GM10266 (cell line): ENCODE data around the gene C2orf68.

Source experiments
- DNase-seq: peaks from one replicate; pipeline ENCODE4 v3.0.0; 2012; ENCODE audit errors: extremely low spot score
- CTCF ChIP-seq: IDR thresholded peaks from 2 replicates; pipeline ENCODE4 v1.5.1; 2012; ENCODE audit warnings: mild to moderate bottlenecking, low read depth; ENCODE audit not compliant: control insufficient read depth, insufficient read depth; ENCODE audit errors: missing control alignments

Gene C2orf68

DNA sequence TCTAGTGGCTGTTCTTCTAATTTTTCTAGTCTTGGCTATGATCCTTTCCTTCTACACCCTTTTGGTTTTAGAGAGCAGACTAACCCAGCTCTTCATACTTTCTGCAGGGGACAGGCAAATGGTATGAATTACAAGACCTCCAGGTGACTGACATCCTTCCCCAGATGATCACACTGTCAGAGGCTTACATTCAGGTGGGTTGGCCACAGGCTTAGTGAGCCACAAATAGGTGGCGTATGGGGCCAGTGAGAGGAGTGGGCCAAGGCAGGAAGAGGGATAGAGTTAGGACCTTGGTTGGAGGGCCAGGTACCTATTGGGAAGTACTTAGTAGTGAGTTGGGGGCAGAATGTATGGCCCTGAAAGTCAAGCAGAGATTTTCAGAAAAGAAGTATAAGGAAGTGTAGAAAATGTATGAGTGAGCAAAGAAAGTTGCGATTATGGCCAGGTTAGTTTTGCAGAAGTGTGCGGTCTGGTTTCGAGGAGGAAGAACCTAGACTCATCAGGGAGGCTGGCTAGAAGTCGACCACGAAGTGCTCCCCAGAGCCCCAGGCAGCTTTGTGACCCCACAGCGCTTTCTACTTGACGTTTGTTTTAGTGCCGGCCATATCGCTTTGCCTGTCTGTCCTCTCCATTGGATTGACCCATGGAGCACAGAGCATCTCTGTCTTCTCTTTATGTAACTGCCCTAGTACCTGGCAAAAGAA, 36.1 kb upstream of the C2orf68 start:
- TF ChIP-seq CTCF, result no peak
- DNase-seq, result no peak

DNA sequence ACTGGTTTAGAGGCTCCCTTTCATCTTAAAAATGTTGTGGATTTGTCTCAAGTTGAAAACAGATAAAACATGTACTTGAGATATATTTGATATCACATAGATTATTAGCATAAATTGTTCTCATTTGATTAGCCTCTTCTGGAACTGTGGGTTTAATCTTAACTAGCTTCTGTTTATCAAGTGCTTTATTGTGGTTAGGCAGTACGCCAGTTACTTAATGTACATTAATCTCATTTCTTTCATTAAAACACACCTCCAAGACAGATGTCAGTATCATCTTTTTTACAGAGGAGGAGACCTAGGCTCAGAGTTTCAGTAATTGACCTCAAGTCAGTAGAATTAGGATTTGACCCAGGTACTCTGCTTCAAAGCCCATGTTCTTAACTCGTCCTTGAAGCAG, 34.3 kb upstream of the C2orf68 start:
- DNase-seq, result no peak
- TF ChIP-seq CTCF, result no peak

DNA sequence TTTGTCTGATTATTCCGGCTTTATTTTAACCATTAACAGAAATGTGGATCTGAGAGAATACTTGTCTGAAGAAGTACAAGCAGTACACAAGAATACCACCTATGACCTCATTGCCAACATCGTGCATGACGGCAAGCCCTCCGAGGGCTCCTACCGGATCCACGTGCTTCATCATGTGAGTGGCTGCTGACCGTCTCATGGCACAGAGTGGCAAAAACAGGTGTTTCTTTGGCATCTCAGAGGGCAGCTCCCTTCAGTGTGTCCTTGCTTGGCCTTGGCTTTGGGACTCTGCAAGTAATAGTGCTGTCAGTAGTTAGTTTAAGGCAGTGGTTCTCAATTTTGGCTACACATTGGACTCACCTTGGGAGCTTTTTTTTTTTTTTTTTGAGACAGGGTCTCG, 33.0 kb upstream of the C2orf68 start:
- TF ChIP-seq CTCF, result no peak
- DNase-seq, result no peak

DNA sequence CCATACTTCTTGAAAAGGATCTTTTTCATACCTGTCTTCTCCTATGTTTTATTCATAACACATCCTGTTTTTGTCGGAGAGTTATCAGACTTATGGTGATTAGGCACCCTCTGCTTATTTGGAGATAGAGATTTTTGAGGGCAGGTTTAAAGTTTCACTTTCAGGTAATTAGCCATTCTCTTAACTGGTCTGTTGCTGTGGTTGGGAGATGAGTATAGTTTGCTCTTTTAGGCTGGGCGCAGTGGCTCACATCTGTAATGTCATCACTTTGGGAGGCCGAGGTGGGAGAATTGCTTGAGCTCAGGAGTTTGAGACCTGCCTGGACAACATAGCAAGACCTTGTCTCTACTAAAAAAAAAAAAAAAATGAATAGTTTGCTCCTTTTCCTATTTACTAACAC, 30.9 kb upstream of the C2orf68 start:
- no peak for TF ChIP-seq CTCF
- DNase-seq, result no peak

DNA sequence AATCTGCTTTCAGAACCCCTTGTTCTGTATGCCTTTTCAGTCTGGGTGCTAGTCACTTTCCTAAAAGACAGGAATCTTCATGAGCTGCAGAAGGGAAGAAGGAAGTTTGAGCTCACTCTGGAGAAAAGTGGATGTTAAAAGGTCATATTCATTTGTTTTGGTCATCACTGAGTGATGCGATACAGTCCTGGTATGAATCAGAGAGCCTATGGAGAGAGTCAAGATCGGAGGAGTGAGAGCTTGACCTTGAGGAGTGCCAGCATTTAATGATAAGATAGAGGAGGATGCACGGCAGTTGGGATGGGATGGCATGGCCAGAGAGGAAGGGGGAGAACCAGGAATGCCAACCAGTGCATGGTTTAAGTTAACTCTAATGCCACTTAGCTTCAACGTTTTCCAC, 23.8 kb upstream of the C2orf68 start:
- TF ChIP-seq CTCF, result no peak
- no peak for DNase-seq

DNA sequence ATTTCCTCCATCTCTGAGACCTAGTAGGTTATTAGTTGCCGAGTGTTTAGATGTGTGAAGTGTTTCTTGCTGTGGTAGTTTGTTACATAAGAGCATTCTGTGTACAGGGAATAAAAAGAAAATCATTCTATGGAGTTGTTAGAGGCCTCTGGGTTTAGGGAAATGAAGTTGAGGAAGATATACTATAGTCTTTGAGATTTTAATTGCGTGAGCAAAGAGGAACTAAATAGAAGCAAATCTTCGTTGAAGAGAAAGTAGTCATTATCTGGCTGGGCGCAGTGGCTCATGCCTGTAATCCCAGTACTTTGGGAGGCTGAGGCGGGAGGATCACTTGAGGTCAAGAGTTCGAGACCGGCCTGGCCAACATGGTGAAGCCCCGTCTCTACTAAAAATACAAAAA, 23.1 kb upstream of the C2orf68 start:
- DNase-seq, result no peak
- no peak for TF ChIP-seq CTCF

- TF ChIP-seq CTCF, result no peak
- no peak for DNase-seq
Observed at GRCh38 chr2:85631316-85631715, 19.4 kb upstream of the C2orf68 start.
